Hematopoietic multipotent progenitor cell treated with erythropoietin and hydrocortisone succinate and interleukin-3 and kit ligand, for 17 days (in vitro differentiated cells): ENCODE measurements around the gene KLHDC7B.
A peak's percentile ranks its signal among the peaks of the same experiment; 100 is the strongest.

Experiments used
- DNase-seq: peaks from one replicate; pipeline ENCODE4 v3.0.0-alpha.2; 2015; ENCODE audit warnings: low spot score

The KLHDC7B gene

DNA sequence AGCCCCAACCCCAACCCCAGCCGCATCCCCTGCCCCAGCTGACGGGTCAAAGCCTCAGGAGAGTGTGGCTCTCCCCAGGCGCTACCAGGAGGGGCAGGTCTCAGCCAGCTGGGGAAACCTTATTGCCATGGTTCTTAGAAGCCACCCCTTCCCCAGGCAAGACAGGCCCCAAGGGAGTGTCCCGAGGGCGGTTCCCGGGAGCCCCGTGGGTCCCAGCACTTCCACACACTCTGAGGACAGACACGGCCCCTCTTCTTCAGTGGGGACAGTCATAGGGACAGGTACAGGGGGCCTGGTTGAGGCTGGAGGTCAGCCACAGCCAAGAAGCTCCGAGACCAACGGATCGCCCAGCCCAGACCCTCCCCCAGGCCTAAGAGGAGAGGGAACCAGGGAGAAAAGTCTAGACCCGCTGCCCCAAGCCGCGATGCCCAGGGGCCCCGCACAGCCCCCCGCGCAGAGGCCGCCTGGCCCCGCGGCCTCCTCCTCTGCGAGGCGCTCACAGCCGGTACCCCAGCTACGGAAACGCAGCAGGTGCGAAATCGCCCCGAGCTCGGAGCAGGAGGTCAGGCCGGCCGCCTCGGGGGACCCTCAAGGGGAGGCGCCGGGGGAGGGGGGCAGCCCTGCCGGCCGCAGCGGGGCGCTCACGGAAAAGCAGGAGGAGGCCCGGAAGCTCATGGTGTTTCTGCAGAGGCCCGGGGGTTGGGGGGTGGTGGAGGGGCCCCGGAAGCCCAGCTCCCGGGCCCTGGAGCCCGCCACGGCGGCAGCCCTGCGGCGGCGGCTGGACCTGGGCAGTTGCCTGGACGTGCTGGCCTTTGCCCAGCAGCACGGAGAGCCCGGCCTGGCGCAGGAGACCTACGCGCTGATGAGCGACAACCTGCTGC lies 2.6 kb downstream of the KLHDC7B start:
- no peak for DNase-seq

- no peak for DNase-seq
These were observed 3.5 kb downstream of the KLHDC7B start for GRCh38 chr22:50548921-50549790.

DNA sequence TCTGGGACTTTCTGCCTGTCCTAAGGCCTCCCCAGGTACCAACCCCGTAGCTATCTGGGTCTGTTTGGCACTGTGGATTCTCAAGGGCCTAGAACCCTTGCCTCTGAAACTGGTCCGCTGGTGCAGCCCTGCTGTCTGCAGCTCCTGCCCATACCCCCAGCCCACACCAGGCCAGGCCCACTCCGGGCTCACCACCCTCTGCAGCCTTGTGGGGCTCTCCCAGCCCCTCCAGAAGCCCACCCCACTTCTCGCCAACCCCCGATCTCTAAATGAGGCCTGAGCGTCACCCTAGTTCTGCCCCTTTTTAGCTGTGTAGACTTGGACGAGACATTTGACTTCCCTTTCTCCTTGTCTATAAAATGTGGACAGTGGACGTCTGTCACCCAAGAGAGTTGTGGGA lies 4.7 kb downstream of the KLHDC7B start:
- no peak for DNase-seq

DNA sequence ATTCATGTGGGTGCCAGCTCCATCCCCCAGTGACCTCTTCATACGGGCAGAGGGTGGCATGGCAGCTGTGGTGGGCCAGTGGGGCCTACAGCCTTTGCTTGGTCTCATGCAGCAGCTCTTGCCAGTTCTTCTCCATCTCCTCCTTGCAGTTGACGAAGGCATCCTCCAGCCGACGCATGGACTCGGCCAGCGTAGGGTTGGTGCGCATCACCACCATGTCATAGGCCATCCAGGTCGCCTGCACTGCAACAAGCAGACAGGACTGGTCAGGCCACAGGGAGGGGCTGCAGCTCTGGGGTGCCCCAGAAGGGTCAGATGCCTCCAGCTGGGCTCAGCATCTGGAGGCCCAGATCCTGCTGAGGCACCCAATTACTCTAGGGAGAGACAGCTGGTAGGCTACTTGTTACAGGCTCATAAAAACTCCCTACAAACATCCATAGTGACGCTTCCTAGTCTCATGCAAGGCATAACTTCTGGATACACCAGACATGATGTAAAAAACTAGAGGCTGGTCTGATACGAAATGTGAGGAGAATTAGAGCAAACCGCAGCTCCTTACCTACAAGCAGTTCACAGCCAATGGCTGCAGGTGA lies 5.6 kb downstream of the KLHDC7B start:
- DNase-seq, result no peak

DNA sequence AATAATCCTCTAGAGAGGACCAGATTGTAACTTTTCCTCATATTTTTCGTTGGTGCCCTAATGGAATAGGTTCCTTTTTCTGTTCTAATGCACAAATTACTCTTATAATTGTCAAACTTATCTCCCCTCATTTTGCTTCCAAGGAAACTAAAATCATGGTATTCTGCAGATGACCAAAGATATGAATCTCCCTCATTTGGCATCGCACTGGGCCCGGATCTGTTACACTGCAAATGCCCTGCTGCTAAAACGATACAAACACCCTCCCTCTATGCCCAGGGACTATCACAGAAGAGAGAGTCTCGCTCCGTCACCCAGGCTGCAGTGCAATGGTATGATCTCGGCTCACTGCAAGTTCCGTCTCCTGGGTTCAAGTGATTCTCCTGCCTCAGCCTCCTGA lies 7.6 kb downstream of the KLHDC7B start:
- DNase-seq, result no peak

GRCh38 chr22:50556703-50557102 lies 11.0 kb downstream of the KLHDC7B start:
- DNase-seq, result no peak

GRCh38 chr22:50560034-50560433 lies 14.3 kb downstream of the KLHDC7B start:
- DNase-seq, result no peak

DNA sequence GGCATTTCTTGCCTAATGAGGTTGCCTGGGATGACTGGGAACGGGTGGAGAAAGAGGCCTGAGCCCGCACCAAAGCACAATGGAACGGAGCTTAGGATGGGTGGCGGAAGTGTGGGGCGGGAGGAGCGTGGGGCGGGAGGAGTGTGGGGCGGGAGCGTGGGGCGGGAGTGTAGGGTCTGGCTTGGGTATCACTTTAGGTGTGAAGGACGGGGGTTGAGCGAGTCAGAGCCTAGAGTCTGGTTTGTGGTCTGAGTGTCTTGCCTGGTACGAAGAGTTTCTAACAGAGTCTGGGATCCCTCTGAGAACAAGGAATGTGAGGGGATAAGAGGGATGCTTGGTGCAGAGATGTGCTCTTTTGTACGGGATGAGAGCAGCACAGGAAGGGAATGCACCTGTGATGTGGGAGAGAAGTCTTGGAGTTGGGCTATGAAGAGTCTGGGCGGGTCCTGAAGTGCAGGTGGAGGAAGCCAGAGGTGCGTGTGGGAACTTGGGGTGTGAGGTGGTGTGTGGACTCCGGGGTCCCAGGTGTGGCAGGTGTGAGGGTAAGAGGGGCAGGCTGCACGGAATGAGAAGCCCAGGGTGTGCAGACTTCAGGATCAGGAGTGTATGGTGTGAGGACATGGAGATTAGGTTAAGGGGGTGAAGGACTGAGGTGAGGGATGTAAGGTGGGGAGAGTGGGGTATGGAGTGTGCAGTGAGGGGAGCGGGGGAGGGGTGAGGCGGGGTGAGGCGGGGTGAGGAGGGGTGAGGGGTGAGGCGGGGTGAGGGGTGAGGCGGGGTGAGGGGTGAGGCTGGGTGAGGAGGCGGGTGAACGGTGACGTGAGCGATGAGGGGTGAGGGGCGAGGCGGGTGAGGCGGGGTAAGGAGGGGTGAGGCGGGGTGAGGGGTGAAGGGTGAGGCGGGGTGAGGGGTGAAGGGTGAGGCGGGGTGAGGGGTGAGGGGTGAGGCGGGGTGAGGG lies 16.0 kb downstream of the KLHDC7B start:
- DNase-seq, result no peak

GRCh38 chr22:50562523-50563412 lies 17.1 kb downstream of the KLHDC7B start, which contains the start of gene SYCE3:
Gene SYCE3, minus strand, starts transcription at chr22:50562919. Its CDS starts 6,514 bp downstream, at chr22:50556405.
- DNase-seq, result peak; percentile 97

GRCh38 chr22:50563413-50564160 lies 17.9 kb downstream of the KLHDC7B start:
- DNase-seq, result no peak

DNA sequence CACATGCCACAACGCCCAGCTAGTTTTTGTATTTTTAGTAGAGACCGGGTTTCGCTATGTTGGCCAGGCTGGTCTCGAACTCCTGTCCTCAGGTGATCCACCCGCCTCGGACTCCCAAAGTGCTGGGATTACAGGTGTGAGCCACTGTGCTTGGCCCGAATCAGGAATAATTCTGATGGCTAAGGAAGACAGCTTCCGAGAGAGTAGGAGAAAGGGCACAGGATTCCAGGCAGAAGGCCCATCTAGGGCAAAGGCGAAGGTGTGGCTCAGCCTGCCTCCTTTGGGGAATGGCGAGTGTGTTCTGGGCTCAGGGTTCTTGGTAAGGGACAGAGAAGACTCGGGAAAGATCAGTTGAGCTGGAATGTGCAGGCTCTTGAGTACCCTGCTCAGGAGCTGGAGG lies 18.6 kb downstream of the KLHDC7B start:
- no peak for DNase-seq

- no peak for DNase-seq
These were observed 22.1 kb downstream of the KLHDC7B start for GRCh38 chr22:50567721-50568252.

DNA sequence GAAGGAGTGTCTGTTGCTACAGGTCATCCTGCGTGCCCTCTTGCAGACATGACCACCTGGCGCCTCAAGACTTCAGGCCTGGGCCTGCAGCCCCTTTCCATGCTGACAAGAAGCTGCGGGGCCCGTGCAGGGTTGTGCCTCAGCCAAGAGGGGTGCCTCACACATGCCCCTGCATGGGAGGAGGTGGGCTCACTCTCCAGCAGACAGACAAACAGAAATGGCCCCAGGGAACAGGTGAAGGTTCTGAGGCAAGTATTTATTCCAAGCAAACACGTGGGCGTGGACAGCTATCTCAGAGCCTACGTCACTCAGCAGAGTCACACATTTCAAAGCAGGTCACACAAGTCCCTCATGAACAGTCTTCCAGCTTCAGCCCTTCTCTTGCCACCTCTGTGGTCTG lies 22.9 kb downstream of the KLHDC7B start:
- DNase-seq, result no peak

DNA sequence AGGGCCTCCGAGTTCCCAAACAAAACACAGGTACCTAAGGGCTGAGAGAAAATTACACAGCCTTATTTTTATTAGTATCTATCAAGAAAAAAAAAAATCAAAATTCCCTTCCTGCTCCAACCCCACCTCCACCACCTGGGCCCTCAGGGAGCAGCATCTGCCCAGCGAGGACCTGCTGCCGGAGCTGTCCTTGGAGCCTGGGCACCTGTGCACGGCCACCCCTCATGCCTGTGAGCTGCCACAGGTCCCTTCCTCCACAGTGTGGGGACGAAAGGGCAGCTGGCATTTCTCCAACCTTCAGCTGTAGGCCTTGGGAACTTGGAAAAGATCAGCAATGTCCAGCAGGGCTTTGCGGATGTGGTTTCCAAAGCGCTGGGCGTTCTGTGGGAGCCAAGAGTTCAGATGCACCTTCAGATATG lies 23.4 kb downstream of the KLHDC7B start:
- no peak for DNase-seq

DNA sequence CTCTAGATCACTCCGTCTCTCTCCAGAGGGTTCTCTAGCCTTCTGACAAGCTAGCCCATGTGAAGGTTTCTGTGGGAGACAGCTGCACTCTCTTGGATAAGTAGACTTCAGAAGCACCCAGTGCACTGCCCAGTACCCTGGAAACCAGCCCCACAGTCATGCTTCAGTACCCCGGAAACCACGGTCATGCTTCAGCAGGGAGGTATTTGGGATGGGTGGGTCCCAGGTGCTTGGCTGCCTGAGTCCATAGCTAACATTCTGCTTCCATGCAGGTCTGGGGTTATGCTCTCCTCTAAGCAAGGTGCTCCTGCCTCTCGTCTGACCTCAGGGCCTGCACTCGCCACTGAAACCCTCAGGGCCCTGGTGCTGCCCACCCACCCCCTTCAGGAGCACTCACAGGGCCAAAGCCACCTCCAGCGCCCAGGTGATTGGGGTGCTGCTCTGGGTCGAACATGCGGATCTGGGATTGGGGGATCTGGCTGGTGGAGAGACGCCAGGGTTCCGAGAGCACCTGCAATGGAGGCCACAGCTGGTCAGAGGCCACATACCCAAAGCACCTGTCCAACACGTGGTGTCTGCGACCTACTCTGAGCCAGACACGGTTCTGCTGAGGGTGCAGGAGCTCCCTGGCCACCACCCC lies 24.3 kb downstream of the KLHDC7B start:
- DNase-seq, result no peak

DNA sequence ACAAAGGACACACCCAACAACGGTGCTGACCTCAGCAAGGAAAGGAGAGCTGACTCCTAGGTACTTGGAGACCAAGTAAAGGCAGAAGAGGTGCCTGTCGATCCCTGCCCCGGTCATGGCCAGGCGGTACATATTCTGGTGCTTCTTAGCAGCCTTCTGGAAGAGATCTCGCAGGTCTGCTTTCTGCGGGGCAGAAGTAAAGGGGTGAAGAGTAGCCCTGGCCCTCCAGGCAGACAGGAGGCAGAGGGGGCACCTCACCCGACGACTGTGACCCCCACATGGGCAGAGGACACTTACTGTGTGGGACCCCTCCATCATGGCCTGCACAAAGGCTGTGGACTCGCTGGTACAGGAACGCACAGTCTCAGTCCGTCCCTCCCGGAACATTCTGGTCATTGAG lies 25.2 kb downstream of the KLHDC7B start:
- no peak for DNase-seq

DNA sequence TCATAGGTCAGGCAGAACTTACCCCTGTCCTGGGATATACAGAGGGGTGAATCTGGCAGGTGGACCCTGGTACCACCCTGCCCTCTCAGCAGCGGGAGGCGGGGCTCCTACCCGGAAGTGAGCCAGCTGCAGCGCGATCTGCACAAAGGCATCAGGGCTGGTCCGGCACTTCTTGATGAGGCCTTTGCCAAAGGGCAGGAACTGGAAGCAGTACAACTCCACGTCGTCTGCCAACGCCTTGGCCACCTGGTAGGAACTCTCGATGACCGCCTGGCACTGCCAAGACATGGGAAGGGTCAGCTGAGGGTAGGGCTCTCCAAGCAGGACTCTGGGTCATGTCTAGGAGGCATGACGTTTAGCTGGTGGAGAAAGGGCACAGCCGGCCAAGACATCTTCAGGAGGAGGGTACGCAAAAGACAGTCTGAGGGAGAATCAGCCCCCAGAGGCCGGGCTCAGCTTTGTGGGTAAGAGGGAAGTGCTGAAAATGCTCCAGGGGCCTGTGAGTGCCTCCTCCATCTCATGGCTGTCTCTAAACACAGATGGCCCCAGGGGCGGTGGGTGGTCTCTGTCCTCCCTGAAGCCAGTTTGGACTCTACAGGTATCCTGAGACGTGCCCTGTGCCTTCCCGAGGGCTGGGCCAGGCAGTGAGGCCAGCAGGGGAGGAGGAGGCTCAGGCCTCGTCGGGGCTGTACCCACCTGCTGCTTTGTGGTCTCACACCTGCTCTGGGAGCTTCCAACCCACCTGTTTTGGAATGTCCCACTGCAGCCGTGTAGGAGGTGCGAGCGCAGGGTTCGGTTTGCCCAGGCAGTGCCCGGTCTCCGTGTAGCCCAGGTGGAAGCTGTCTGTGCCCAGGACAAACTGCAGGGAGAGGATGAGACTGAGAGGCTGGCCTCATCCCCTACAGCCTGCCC lies 25.8 kb downstream of the KLHDC7B start:
- no peak for DNase-seq

GRCh38 chr22:50572965-50573364 lies 27.3 kb downstream of the KLHDC7B start:
- no peak for DNase-seq
